Activated CD4-positive, alpha-beta memory T cell treated with anti-CD3 and anti-CD28 coated beads for 36 hours (primary cell): Measurements from ENCODE around the gene PLK2. TPM values are rescaled to one million over a fixed set of nuclear protein-coding genes. Genes with fewer than 3 reads are reported as not detected.

Experiments used
- CTCF ChIA-PET: fragments of 350-600 bp; sonication (Branson Sonifier 250); formaldehyde crosslinking; loops from one replicate; lab custom pipeline; 2021; ENCODE audit warnings: antibody characterized with exemption, inconsistent platforms; lab: Charles Lee
- POLR2A ChIA-PET: fragments of 350-600 bp; sonication (Branson Sonifier 250); formaldehyde crosslinking; loops from one replicate; lab custom pipeline; 2021; ENCODE audit warnings: antibody characterized with exemption; lab: Charles Lee
- DNase-seq: peaks from one replicate; pipeline ENCODE4 v3.0.0-alpha.2; 2020
- H3K27ac Mint-ChIP-seq: one replicate; pipeline ENCODE4 v1.8.0; 2021; ENCODE audit warnings: mixed read lengths
- H3K27me3 Mint-ChIP-seq: one replicate; pipeline ENCODE4 v1.8.0; 2021; ENCODE audit warnings: mixed read lengths
- H3K36me3 Mint-ChIP-seq: one replicate; pipeline ENCODE4 v1.8.0; 2021; ENCODE audit warnings: mixed read lengths
- H3K4me1 Mint-ChIP-seq: one replicate; pipeline ENCODE4 v1.8.0; 2021; ENCODE audit warnings: low read depth, mixed read lengths
- H3K4me3 Mint-ChIP-seq: one replicate; pipeline ENCODE4 v1.8.0; 2021; ENCODE audit warnings: mild to moderate bottlenecking, mixed read lengths
- H3K9me3 Mint-ChIP-seq: one replicate; pipeline ENCODE4 v1.8.0; 2021; ENCODE audit warnings: mixed read lengths
- intact Hi-C: fragments of 100-400 bp; cut with micrococcal nuclease; formaldehyde crosslinking; loops from one replicate; pipeline ENCODE4 v1.15.1; 2023
- total RNA-seq, 2 experiments: library from RNA; stranded (reverse); gene quantifications; one replicate each; pipeline ENCODE4 v1.2.3, GENCODE V29; 2021

Gene PLK2
- total RNA-seq, 2 experiments from 2014 or later, result 1.4 to 2.2 TPM

- H3K4me1 Mint-ChIP-seq, result peaks cover 9% of the 10 kb centered on the region
- H3K36me3 Mint-ChIP-seq, result peaks cover 4% of the 10 kb centered on the region
- ChIA-PET POLR2A (no interaction called here), CTCF (no interaction called here)
- DNase-seq, result no peak
- H3K4me3 Mint-ChIP-seq, result no peak overlapping the region
- H3K27me3 Mint-ChIP-seq, result peaks cover 14% of the 10 kb centered on the region
- no peak overlapping the region for H3K27ac Mint-ChIP-seq
- intact Hi-C loops, result no loop called here
- H3K9me3 Mint-ChIP-seq, result no peaks in the 10 kb centered on the region
Measured at GRCh38 chr5:58455480-58455879, 4.4 kb downstream of the PLK2 start.

GRCh38 chr5:58455066-58455465 is 4.8 kb downstream of the PLK2 start:
- Mint-ChIP-seq H3K27me3 (peaks cover 14% of the 10 kb centered on the region), H3K4me1 (peaks cover 9% of the 10 kb centered on the region), H3K9me3 (no peaks in the 10 kb centered on the region), H3K36me3 (peaks cover 4% of the 10 kb centered on the region), H3K27ac (no peak overlapping the region), H3K4me3 (no peak overlapping the region)
- intact Hi-C loops, result no loop called here
- no peak for DNase-seq
- CTCF ChIA-PET, result no interaction called here
- POLR2A ChIA-PET, result no interaction called here

GRCh38 chr5:58454025-58454424 is 5.9 kb downstream of the PLK2 start:
- DNase-seq, result no peak
- Mint-ChIP-seq H3K27ac (no peak overlapping the region), H3K9me3 (no peaks in the 10 kb centered on the region), H3K36me3 (peaks cover 4% of the 10 kb centered on the region), H3K4me3 (no peak overlapping the region), H3K27me3 (peaks cover 11% of the 10 kb centered on the region), H3K4me1 (peaks cover 7% of the 10 kb centered on the region)
- CTCF ChIA-PET, result no interaction called here
- POLR2A ChIA-PET, result no interaction called here
- intact Hi-C loops, result no loop called here

DNA sequence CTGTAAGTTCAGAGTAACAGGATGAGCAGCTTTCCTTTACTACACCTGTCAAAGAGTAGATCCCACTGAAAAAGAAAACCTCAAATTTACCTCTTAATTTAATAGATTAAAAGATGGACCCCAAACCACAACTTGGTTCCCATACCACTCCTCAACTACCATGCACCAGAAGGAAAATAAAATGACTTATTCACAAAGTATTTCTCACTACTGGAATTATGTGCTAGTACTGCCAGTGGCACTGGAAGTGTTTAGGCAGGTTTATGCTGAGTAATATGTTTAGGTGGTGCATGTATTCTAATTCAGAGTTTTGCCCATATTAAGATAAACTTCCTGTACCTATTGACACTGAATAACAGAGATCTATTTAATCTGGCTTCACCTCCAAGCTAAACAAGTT is 6.6 kb downstream of the PLK2 start:
- ChIA-PET POLR2A (no interaction called here), CTCF (no interaction called here)
- H3K9me3 Mint-ChIP-seq, result no peaks in the 10 kb centered on the region
- no peak for DNase-seq
- no peak overlapping the region for H3K27ac Mint-ChIP-seq
- H3K36me3 Mint-ChIP-seq, result peaks cover 4% of the 10 kb centered on the region
- peaks cover 1% of the 10 kb centered on the region for H3K4me1 Mint-ChIP-seq
- H3K4me3 Mint-ChIP-seq, result no peak overlapping the region
- intact Hi-C loops, result no loop called here
- H3K27me3 Mint-ChIP-seq, result peaks cover 5% of the 10 kb centered on the region

DNA sequence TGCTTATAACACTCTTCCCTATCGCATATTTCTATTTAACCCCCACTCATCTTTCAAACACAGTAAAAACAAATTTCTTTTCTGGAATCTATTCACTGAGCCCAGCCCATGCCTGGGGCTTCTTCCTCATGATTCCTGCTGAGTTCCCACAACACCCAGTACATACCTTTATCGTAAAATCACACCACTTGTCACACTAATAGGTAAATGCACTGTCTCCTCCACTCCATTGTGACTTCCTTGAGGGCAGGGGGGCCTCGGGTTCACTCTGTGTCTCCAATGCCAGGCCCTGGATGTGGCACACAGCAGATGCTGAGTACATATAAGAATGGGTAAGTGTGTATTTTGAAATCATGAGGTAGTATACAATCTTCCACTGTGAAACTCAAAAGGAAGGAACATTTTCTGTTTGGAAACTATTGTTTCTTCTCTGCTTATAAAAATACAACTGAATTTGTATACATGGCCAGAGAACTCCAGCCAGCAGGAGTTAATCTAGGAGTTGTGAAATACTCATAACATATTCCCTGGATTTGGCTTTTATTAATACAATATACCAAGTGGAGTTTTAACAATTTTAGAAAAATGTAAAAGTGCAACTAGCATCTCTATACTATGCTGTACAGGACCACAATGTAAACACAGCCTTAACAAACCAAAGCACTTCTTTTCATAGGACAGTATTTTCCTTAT is 7.2 kb downstream of the PLK2 start:
- Mint-ChIP-seq H3K4me3 (no peak overlapping the region), H3K36me3 (peaks cover 4% of the 10 kb centered on the region), H3K9me3 (no peaks in the 10 kb centered on the region), H3K27ac (no peak overlapping the region), H3K4me1 (no peaks in the 10 kb centered on the region), H3K27me3 (peaks cover 2% of the 10 kb centered on the region)
- ChIA-PET CTCF (no interaction called here), POLR2A (no interaction called here)
- DNase-seq, result no peak
- intact Hi-C loops, result no loop called here

DNA sequence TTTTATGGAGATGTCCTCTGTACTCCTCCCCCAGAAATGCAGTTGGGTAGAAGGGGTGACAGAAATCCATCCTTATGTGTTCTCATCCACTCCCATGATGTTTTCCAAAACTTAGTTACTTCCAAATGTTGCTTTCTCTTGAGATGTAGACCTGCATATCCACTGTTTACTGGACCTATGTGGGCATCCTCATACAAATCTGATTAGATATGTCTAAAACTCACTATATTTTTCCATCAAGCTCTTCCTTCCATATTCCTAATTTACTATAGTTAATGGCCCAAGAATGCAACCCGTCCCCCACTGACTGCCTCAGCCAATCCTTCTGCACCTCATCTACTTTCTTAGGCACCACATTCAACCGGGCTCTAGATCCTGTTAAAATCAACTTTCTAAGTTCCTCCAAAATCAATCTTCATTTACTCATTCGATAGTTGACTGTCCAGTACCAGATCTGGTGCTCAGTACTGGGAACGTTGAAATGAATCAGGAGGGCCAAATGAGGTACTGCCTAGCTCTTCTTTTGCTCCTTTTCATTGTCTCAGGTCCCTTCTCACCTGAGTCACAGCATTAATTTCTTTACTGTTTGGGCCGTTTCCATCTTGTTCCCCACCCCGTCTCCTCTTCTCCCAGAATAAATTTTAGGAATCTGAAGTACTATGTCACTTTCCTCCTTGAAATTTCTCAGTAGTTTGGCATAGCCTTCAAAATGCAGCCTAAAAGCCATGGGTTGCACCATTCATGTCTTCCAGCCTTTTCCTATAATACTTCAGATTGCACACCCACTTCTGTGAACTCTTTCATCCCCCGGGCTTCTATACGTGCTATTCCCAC is 7.9 kb downstream of the PLK2 start:
- no peak for DNase-seq
- CTCF ChIA-PET, result no interaction called here

GRCh38 chr5:58450811-58451629 is 8.9 kb downstream of the PLK2 start:
- intact Hi-C loops, result no loop called here
- no peak overlapping the region for H3K27ac Mint-ChIP-seq
- no peaks in the 10 kb centered on the region for H3K9me3 Mint-ChIP-seq
- no peak for DNase-seq
- H3K27me3 Mint-ChIP-seq, result peaks cover 9% of the 10 kb centered on the region
- POLR2A ChIA-PET, result no interaction called here
- no peak overlapping the region for H3K4me3 Mint-ChIP-seq
- no peaks in the 10 kb centered on the region for H3K4me1 Mint-ChIP-seq
- peaks cover 4% of the 10 kb centered on the region for H3K36me3 Mint-ChIP-seq
- CTCF ChIA-PET, result interaction anchor here (0.6 kb wide), 1 partner anchor 1020 kb away, joined by 3 read pairs; no protein-coding TSS in a partner anchor

More for the DNA sequence above, 7.9 kb downstream of the PLK2 start:
- POLR2A ChIA-PET, result no interaction called here
- Mint-ChIP-seq H3K4me1 (no peaks in the 10 kb centered on the region), H3K9me3 (no peaks in the 10 kb centered on the region), H3K27ac (no peak overlapping the region), H3K4me3 (no peak overlapping the region), H3K36me3 (peaks cover 4% of the 10 kb centered on the region), H3K27me3 (peaks cover 3% of the 10 kb centered on the region)
- intact Hi-C loops, result no loop called here

- no peak for DNase-seq
- Mint-ChIP-seq H3K36me3 (peaks cover 4% of the 10 kb centered on the region), H3K4me1 (no peaks in the 10 kb centered on the region), H3K27me3 (peaks cover 13% of the 10 kb centered on the region), H3K27ac (no peak overlapping the region), H3K4me3 (no peak overlapping the region), H3K9me3 (no peaks in the 10 kb centered on the region)
- intact Hi-C loops, result no loop called here
- ChIA-PET POLR2A (no interaction called here), CTCF (interaction anchor here (1.3 kb wide), 1 partner anchor 11 kb away, joined by 4 read pairs; no protein-coding TSS in a partner anchor)
Measured at GRCh38 chr5:58450018-58450417, 9.9 kb downstream of the PLK2 start.

- no peak for DNase-seq
- Mint-ChIP-seq H3K4me1 (no peaks in the 10 kb centered on the region), H3K4me3 (no peak overlapping the region), H3K27ac (no peak overlapping the region), H3K27me3 (peaks cover 13% of the 10 kb centered on the region), H3K36me3 (no peaks in the 10 kb centered on the region), H3K9me3 (no peaks in the 10 kb centered on the region)
- intact Hi-C loops, result no loop called here
- ChIA-PET POLR2A (no interaction called here), CTCF (interaction anchor here (0.6 kb wide), 1 partner anchor 19 kb away, joined by 3 read pairs; no protein-coding TSS in a partner anchor)
Measured at GRCh38 chr5:58447226-58447625, 12.7 kb downstream of the PLK2 start.

GRCh38 chr5:58446024-58446423 is 13.9 kb downstream of the PLK2 start:
- no peak overlapping the region for H3K4me3 Mint-ChIP-seq
- CTCF ChIA-PET, result interaction anchor here (0.9 kb wide), 1 partner anchor 15 kb away, joined by 3 read pairs; no protein-coding TSS in a partner anchor
- H3K9me3 Mint-ChIP-seq, result no peaks in the 10 kb centered on the region
- intact Hi-C loops, result no loop called here
- peaks cover 13% of the 10 kb centered on the region for H3K27me3 Mint-ChIP-seq
- DNase-seq, result no peak
- H3K4me1 Mint-ChIP-seq, result no peaks in the 10 kb centered on the region
- H3K27ac Mint-ChIP-seq, result no peak overlapping the region
- no peaks in the 10 kb centered on the region for H3K36me3 Mint-ChIP-seq
- POLR2A ChIA-PET, result no interaction called here

DNA sequence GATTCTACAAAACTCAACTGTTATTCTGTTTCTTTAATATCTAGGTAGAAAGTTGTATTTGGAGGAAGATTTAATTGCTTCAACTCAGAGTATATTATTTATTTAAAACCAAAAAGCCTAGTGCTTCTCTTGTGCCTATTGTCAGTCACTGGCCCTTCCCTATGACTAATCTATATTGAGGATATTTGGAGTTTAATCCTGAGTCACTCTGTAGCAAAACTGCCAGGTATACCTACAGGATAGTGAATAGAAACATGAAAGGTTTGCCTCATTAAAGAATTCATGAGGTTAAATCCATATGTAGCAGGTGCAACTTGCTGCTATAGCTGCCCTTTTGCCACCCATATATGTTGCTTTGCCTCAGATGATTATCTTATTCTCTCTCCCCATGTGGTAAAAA is 15.1 kb downstream of the PLK2 start:
- intact Hi-C loops, result no loop called here
- no peaks in the 10 kb centered on the region for H3K36me3 Mint-ChIP-seq
- H3K4me1 Mint-ChIP-seq, result no peaks in the 10 kb centered on the region
- ChIA-PET POLR2A (no interaction called here), CTCF (no interaction called here)
- peaks cover 14% of the 10 kb centered on the region for H3K27me3 Mint-ChIP-seq
- no peaks in the 10 kb centered on the region for H3K9me3 Mint-ChIP-seq
- no peak for DNase-seq
- H3K27ac Mint-ChIP-seq, result no peak overlapping the region
- no peak overlapping the region for H3K4me3 Mint-ChIP-seq

DNA sequence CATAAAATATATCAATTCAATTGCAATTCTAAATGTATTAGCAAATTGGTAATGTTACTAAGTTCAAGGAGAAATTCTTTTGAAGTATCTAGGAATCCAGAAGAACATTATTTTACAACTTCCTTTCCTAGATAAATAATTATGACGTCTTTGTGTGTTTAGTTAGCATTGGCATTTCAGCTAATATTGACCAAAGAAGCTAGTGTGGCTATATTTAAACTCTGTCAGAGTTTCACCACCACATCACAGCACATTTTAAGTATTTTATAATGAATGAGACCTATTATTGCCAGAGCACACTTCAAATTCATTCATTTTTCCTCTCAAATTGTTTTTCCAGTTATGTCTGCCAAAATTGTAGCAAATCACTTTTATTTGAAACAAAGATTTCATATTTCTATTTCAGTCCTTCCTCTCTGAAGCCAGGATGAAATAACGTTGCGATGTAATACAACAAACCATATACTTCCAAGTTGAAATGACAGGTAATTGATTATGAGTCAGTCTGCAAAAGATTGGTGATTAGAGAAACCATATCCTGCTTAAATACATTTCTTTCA is 18.9 kb downstream of the PLK2 start:
- no peaks in the 10 kb centered on the region for H3K4me1 Mint-ChIP-seq
- CTCF ChIA-PET, result no interaction called here

More for the DNA sequence above, 18.9 kb downstream of the PLK2 start:
- H3K27me3 Mint-ChIP-seq, result peaks cover 8% of the 10 kb centered on the region
- intact Hi-C loops, result no loop called here
- no peaks in the 10 kb centered on the region for H3K36me3 Mint-ChIP-seq
- no peaks in the 10 kb centered on the region for H3K9me3 Mint-ChIP-seq
- POLR2A ChIA-PET, result no interaction called here
- no peak overlapping the region for H3K27ac Mint-ChIP-seq
- no peak for DNase-seq
- H3K4me3 Mint-ChIP-seq, result no peak overlapping the region
